Fibroblast of lung (primary cell): ENCODE results near the gene WEE1. TPM values are rescaled to one million over a fixed set of nuclear protein-coding genes. Genes with fewer than 3 reads are reported as not detected.
A peak's percentile ranks its signal among the peaks of the same experiment; 100 is the strongest.

Source experiments
- DNase-seq, 2 donors: peaks; one replicate each; pipeline versions ENCODE4 v3.0.0 to v3.0.0-alpha.2; 2010; ENCODE audit warnings: low read depth in 2 of 2
- H2AFZ ChIP-seq: 2 replicates; pipeline ENCODE4 v1.5.1; 2012; ENCODE audit warnings: low read length, control low read depth, inconsistent platforms
- H3K27ac ChIP-seq: 2 replicates; pipeline ENCODE4 v1.5.1; 2011; ENCODE audit warnings: low read length, control low read depth; ENCODE audit not compliant: insufficient read depth
- H3K27me3 ChIP-seq: 2 replicates; pipeline ENCODE4 v1.5.1; 2011; ENCODE audit warnings: mild to moderate bottlenecking, low read length; ENCODE audit not compliant: control insufficient read depth, insufficient read depth
- H3K36me3 ChIP-seq: 2 replicates; pipeline ENCODE4 v1.5.1; 2011; ENCODE audit warnings: low read length; ENCODE audit not compliant: control insufficient read depth, insufficient read depth
- H3K4me1 ChIP-seq: 2 replicates; pipeline ENCODE4 v1.5.1; 2011; ENCODE audit warnings: low read length; ENCODE audit not compliant: control insufficient read depth, insufficient read depth; ENCODE audit errors: extremely low read depth
- H3K4me2 ChIP-seq: 2 replicates; pipeline ENCODE4 v1.5.1; 2011; ENCODE audit warnings: low read length, control low read depth; ENCODE audit not compliant: insufficient read depth; ENCODE audit errors: extremely low read depth
- H3K4me3 ChIP-seq, 4 experiments: fragments of 200-600 bp in 1 of 4; sonication (generic) in 1 of 4; replicated peaks in 1 of 4; 2 replicates each; pipeline ENCODE4 v1.5.1; 2011 to 2016; ENCODE audit warnings: low read length in 4 of 4, low read depth in 3 of 4, mild to moderate bottlenecking in 3 of 4, control low read depth in 2 of 4, inconsistent platforms in 1 of 4, mixed read lengths in 1 of 4; ENCODE audit not compliant: insufficient read depth in 1 of 4; ENCODE audit errors: control extremely low read depth in 1 of 4
- H3K79me2 ChIP-seq: 2 replicates; pipeline ENCODE4 v1.5.1; 2012; ENCODE audit warnings: mild to moderate bottlenecking, low read length, inconsistent platforms; ENCODE audit not compliant: control insufficient read depth, insufficient read depth
- H3K9ac ChIP-seq: 2 replicates; pipeline ENCODE4 v1.5.1; 2011; ENCODE audit warnings: mild to moderate bottlenecking, low read length, control low read depth; ENCODE audit not compliant: insufficient read depth
- H3K9me3 ChIP-seq: 2 replicates; pipeline ENCODE4 v1.5.1; 2012; ENCODE audit warnings: low read depth, low read length; ENCODE audit not compliant: control insufficient read depth, insufficient read depth
- H4K20me1 ChIP-seq: 2 replicates; pipeline ENCODE4 v1.5.1; 2011; ENCODE audit warnings: low read length; ENCODE audit not compliant: control insufficient read depth, insufficient read depth; ENCODE audit errors: extremely low read depth
- EZH2 ChIP-seq: IDR thresholded peaks from 2 replicates; pipeline ENCODE4 v1.5.1; 2012; ENCODE audit warnings: low read length, control low read depth, mild to moderate bottlenecking; ENCODE audit errors: missing control alignments
- polyA plus RNA-seq, 2 donors: library from polyadenylated mRNA; depleted of rRNA in 1 of 2; stranded (reverse) in 1 of 2; unstranded in 1 of 2; fragments of >200 nt; gene quantifications; 2 replicates each; pipeline ENCODE4 v1.2.1, GENCODE V29; 2011 to 2012; ENCODE audit warnings: missing spikeins in 1 of 2
- total RNA-seq: library from RNA; depleted of rRNA; stranded (reverse); fragments of >200 nt; gene quantifications from 2 replicates; pipeline ENCODE4 v1.2.1, GENCODE V29; 2014
- TF ChIP-seq, protein P1 (sequence below), 2 donors: IDR thresholded peaks in 1 of 2; conservative IDR thresholded peaks in 1 of 2; 1 replicate in 1 of 2; 2 replicates in 1 of 2; pipeline ENCODE4 v1.5.1; 2011 to 2012; ENCODE audit warnings: low read length in 2 of 2, control low read depth in 1 of 2, inconsistent platforms in 1 of 2, low read depth in 1 of 2, mild to moderate bottlenecking in 1 of 2

WEE1 gene
- total and polyA plus RNA-seq, 2 donors (not counting 1 experiment from before 2014, with no cell fraction given) = 55.2 to 77.5 TPM

DNA sequence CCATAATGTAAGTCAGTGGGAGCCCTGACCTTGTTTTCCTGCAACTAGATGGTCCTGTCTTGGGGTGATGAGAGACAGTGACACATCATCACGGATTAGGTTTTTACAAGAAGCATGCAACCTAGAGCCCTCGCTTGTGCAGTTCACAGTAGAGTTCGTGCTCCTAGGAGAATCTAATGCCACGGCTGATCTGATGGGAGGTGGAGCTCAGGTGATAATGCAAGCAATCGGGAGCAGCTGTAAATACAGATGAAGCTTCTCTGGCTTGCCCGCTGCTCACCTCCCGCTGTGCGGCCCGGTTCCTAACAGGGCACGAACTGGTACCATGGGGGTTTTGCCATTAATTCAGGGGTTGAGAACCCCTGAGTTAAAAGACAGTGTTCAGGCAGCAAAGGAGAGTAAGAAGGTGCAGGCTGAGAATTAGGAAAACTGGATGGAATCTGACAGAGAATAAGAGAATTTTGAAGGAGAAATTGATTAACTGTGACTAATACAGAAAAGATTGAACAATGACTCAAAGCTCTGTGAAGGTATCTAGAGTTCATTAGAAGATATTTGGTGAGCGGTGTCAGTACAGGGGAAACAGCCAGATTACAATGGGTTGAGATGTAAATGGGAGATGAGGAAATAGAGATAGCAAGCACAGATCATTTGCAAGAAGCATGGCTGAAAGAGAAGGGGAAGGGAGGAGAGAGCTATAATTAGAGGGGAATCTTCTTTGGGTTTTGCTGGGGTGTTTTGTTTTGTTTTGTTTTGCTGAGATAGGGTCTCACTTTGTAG lies 21.0 kb downstream of the WEE1 start:
- H3K27ac ChIP-seq = no peak overlapping the region
- H3K4me2 ChIP-seq = no peak overlapping the region
- H3K27me3 ChIP-seq = no peaks in the 10 kb centered on the region
- no peak overlapping the region for H2AFZ ChIP-seq
- no peak overlapping the region for H3K4me3 ChIP-seq
- no peak overlapping the region for H3K9ac ChIP-seq
- H3K4me1 ChIP-seq = no peaks in the 10 kb centered on the region
- peak in 1 of 2 donors; percentile 34 for DNase-seq
- TF ChIP-seq EZH2 = no peak
- TF ChIP-seq, protein P1, sequence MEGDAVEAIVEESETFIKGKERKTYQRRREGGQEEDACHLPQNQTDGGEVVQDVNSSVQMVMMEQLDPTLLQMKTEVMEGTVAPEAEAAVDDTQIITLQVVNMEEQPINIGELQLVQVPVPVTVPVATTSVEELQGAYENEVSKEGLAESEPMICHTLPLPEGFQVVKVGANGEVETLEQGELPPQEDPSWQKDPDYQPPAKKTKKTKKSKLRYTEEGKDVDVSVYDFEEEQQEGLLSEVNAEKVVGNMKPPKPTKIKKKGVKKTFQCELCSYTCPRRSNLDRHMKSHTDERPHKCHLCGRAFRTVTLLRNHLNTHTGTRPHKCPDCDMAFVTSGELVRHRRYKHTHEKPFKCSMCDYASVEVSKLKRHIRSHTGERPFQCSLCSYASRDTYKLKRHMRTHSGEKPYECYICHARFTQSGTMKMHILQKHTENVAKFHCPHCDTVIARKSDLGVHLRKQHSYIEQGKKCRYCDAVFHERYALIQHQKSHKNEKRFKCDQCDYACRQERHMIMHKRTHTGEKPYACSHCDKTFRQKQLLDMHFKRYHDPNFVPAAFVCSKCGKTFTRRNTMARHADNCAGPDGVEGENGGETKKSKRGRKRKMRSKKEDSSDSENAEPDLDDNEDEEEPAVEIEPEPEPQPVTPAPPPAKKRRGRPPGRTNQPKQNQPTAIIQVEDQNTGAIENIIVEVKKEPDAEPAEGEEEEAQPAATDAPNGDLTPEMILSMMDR (conservative IDR thresholded peaks at IDR 0.05 in 1 of 2, IDR thresholded peaks at IDR 0.05 in 1 of 2; ENCODE audit: low read depth in 1 of 2, low read length in 2 of 2) = no peak
- no peaks in the 10 kb centered on the region for H3K36me3 ChIP-seq
- H4K20me1 ChIP-seq = no peaks in the 10 kb centered on the region
- no peaks in the 10 kb centered on the region for H3K9me3 ChIP-seq
- no peaks in the 10 kb centered on the region for H3K79me2 ChIP-seq

DNA sequence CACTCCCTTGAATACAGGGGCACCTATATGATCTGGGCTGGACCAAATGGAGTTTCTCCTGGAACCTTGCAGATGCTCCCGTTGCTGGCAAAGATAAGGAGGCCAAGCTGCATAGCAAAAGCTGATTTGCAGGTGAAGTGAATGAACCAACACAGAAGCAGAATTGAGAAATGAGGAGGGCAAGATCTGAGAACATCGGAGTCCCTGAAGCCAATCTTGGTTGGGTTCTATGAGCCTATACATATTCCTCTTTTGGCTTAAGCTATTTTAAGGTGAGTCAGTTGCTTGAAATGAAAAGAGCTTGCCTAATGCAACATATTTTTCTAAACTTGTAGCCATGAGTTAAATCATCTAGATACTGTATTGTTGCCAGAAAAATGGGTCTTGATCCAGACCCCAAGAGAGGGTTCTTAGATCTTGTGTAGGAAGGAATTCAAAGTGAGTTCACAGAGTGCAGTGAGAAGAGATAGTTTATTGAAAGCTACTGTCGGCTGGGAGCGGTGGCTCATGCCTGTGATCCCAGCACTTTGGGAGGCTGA lies 23.5 kb downstream of the WEE1 start:
- no peaks in the 10 kb centered on the region for H3K9me3 ChIP-seq
- peak in 1 of 2 donors; percentile 34 for DNase-seq
- H3K9ac ChIP-seq = no peak overlapping the region
- TF ChIP-seq, protein P1 (conservative IDR thresholded peaks at IDR 0.05 in 1 of 2, IDR thresholded peaks at IDR 0.05 in 1 of 2; ENCODE audit: low read depth in 1 of 2, low read length in 2 of 2) = no peak
- no peak for TF ChIP-seq EZH2
- H3K4me1 ChIP-seq = peaks cover 9% of the 10 kb centered on the region
- no peak overlapping the region for H3K4me3 ChIP-seq
- H3K36me3 ChIP-seq = no peaks in the 10 kb centered on the region
- no peaks in the 10 kb centered on the region for H3K27me3 ChIP-seq
- no peak overlapping the region for H3K4me2 ChIP-seq
- H2AFZ ChIP-seq = no peak overlapping the region
- H4K20me1 ChIP-seq = no peaks in the 10 kb centered on the region
- no peak overlapping the region for H3K27ac ChIP-seq
- no peaks in the 10 kb centered on the region for H3K79me2 ChIP-seq

DNA sequence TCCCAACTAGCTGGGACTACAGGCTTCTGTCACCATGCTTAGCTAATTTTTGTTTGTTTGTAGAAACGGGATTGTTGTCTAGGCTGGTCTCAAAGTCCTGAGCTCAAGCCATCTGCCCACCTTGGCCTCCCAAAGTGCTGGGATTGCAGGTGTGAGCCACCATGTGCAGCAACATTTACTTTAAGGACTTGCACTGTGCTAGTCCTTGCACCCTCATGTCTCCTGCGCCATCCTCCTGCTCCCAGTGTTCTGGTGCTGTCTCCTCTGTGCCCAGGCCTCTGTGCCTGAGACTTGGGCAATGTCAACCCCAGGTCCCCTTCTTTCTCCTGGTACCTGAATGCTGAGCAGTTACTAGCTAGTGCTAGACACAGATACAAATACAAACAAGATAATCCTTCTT lies 26.7 kb downstream of the WEE1 start:
- Histone ChIP-seq H3K36me3 (no peaks in the 10 kb centered on the region), H3K79me2 (no peaks in the 10 kb centered on the region), H2AFZ (no peak overlapping the region), H4K20me1 (no peaks in the 10 kb centered on the region), H3K27me3 (no peaks in the 10 kb centered on the region), H3K4me1 (peaks cover 9% of the 10 kb centered on the region), H3K9me3 (no peaks in the 10 kb centered on the region), H3K9ac (no peak overlapping the region), H3K4me2 (no peak overlapping the region), H3K4me3 (no peak overlapping the region), H3K27ac (no peak overlapping the region)
- no peak for DNase-seq
- TF ChIP-seq, protein P1 (conservative IDR thresholded peaks at IDR 0.05 in 1 of 2, IDR thresholded peaks at IDR 0.05 in 1 of 2; ENCODE audit: low read depth in 1 of 2, low read length in 2 of 2) = no peak
- TF ChIP-seq EZH2 = no peak
